ENCODE results near the gene CSRP3. TPM values are rescaled to one million over a fixed set of nuclear protein-coding genes. Genes with fewer than 3 reads are reported as not detected.

The CSRP3 gene
- total and polyA plus RNA-seq, 10 donors = 0.08 to 0.17 TPM; not detected in 8

- Histone ChIP-seq H3K9me3 (no peaks in the 10 kb centered on the region), H3K4me1 (no peaks in the 10 kb centered on the region), H3K36me3 (peaks cover 0 to 96% (median 49%) of the 10 kb centered on the region in 6 donors), H3K4me3 (no peak overlapping the region), H3K27ac (no peak overlapping the region), H3K27me3 (replicated peaks in 1 of 7) (no peaks in the 10 kb centered on the region)
- intact Hi-C loops (cut with DNase I; ENCODE audit: low total_unique reads) = no loop called here
- 94 to 98% (median 96%) methylated on average over 9 of the region's 9 CpGs for WGBS, 5 donors
- no peak for DNase-seq
- TF ChIP-seq, protein P1, sequence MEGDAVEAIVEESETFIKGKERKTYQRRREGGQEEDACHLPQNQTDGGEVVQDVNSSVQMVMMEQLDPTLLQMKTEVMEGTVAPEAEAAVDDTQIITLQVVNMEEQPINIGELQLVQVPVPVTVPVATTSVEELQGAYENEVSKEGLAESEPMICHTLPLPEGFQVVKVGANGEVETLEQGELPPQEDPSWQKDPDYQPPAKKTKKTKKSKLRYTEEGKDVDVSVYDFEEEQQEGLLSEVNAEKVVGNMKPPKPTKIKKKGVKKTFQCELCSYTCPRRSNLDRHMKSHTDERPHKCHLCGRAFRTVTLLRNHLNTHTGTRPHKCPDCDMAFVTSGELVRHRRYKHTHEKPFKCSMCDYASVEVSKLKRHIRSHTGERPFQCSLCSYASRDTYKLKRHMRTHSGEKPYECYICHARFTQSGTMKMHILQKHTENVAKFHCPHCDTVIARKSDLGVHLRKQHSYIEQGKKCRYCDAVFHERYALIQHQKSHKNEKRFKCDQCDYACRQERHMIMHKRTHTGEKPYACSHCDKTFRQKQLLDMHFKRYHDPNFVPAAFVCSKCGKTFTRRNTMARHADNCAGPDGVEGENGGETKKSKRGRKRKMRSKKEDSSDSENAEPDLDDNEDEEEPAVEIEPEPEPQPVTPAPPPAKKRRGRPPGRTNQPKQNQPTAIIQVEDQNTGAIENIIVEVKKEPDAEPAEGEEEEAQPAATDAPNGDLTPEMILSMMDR (IDR thresholded peaks at IDR 0.05 in 8 of 11, conservative IDR thresholded peaks at IDR 0.05 in 3 of 11) = no peak
- no peak for TF ChIP-seq POLR2A (IDR thresholded peaks at IDR 0.05)
These were observed 28.6 kb downstream of the CSRP3 start for GRCh38 chr11:19173004-19173689.

GRCh38 chr11:19168090-19168489, 33.7 kb downstream of the CSRP3 start:
- DNase-seq = no peak
- no peaks in the 10 kb centered on the region for H3K4me1 ChIP-seq
- intact Hi-C loops (cut with DNase I; ENCODE audit: low total_unique reads) = no loop called here
- peaks cover 0 to 99% (median 60%) of the 10 kb centered on the region in 6 donors for H3K36me3 ChIP-seq
- WGBS, 5 donors = 98 to 99% (median 98%) methylated on average over 2 of the region's 2 CpGs
- H3K27ac ChIP-seq = no peak overlapping the region
- no peaks in the 10 kb centered on the region for H3K27me3 ChIP-seq (replicated peaks in 1 of 7)
- H3K4me3 ChIP-seq = no peak overlapping the region
- TF ChIP-seq POLR2AphosphoS5 (IDR thresholded peaks at IDR 0.05) = no peak
- TF ChIP-seq, protein P1 (IDR thresholded peaks at IDR 0.05 in 8 of 11, conservative IDR thresholded peaks at IDR 0.05 in 3 of 11) = no peak
- TF ChIP-seq POLR2A (IDR thresholded peaks at IDR 0.05) = no peak
- H3K9me3 ChIP-seq = no peaks in the 10 kb centered on the region

- Histone ChIP-seq H3K27ac (no peak overlapping the region), H3K4me3 (no peak overlapping the region), H3K36me3 (peaks cover 0 to 90% (median 37%) of the 10 kb centered on the region in 6 donors), H3K9me3 (no peaks in the 10 kb centered on the region), H3K27me3 (replicated peaks in 1 of 7) (no peaks in the 10 kb centered on the region), H3K4me1 (no peaks in the 10 kb centered on the region)
- no peak for DNase-seq
- TF ChIP-seq, protein P1 (IDR thresholded peaks at IDR 0.05 in 8 of 11, conservative IDR thresholded peaks at IDR 0.05 in 3 of 11) = no peak
- TF ChIP-seq POLR2AphosphoS5 (IDR thresholded peaks at IDR 0.05) (no peak), POLR2A (IDR thresholded peaks at IDR 0.05) (no peak)
- intact Hi-C loops (cut with DNase I; ENCODE audit: low total_unique reads) = no loop called here
- 83 to 95% (median 89%) methylated on average over 2 of the region's 2 CpGs for WGBS, 5 donors
These were observed 36.9 kb downstream of the CSRP3 start for GRCh38 chr11:19164881-19165280.

DNA sequence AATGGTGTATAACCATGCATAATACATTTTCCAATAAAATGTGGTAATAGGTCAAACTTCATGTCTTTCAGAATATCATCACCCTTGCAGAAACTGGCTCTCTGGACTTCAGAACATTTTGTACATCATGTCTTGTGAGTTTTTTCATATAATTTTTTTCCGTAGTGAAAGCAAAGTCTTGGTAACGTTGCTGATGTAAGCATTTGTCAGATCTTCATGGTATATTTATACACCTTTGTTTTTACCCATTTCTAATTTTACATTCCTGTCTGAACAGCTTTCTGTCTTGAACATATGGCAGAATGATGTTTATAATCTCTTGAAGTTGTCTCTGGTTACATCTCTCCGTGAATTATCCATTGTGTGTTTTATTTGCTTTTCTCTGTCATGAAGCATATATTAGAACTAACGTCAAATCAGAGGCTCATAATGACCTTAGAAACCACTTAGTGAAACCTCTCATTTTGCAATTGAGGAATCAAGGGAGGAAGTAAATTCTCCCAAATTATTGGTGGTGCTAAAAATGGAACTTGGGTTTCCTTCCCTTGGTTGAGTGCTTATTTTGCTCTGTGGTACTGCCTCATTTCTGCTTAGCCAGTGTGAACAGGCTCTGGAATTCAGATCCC, 37.4 kb downstream of the CSRP3 start:
- Histone ChIP-seq H3K27ac (no peak overlapping the region), H3K4me1 (no peaks in the 10 kb centered on the region), H3K4me3 (no peak overlapping the region), H3K36me3 (peaks cover 0 to 90% (median 40%) of the 10 kb centered on the region in 6 donors), H3K9me3 (no peaks in the 10 kb centered on the region), H3K27me3 (replicated peaks in 1 of 7) (no peaks in the 10 kb centered on the region)
- TF ChIP-seq POLR2AphosphoS5 (IDR thresholded peaks at IDR 0.05) (no peak), POLR2A (IDR thresholded peaks at IDR 0.05) (no peak)
- TF ChIP-seq, protein P1 (IDR thresholded peaks at IDR 0.05 in 8 of 11, conservative IDR thresholded peaks at IDR 0.05 in 3 of 11) = no peak
- 82 to 90% (median 85%) methylated on average over 4 of the region's 4 CpGs for WGBS, 5 donors
- intact Hi-C loops (cut with DNase I; ENCODE audit: low total_unique reads) = no loop called here
- no peak for DNase-seq

Data from spleen (tissue), 11 donors.